NCI-H2029 (cell line): Measurements from ENCODE around the gene SHC1.

Experiments used
- DNase-seq: peaks from one replicate; lab custom pipeline; 2025; lab: John Stamatoyannopoulos, UW

SHC1 gene

DNA sequence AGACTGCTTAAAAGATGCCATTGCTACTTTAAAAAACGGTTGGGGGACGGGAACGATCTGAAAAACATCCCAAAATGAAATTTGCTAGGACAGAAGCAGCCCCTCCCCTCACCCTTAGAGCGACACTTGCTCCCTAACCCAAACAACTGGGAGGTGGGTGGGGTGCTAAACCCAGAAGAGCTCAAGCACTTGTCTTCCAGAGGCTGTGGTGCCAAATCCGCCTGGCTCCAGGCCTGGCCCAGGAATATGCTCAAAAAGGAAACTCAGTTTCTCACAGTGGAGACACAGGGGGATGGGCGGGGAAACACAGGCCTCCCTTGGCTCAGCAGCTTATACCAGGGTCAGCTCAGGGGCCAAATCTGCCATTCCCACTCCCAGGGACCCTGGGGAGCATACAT, 14.0 kb downstream of the SHC1 start:
- DNase-seq, result no peak

DNA sequence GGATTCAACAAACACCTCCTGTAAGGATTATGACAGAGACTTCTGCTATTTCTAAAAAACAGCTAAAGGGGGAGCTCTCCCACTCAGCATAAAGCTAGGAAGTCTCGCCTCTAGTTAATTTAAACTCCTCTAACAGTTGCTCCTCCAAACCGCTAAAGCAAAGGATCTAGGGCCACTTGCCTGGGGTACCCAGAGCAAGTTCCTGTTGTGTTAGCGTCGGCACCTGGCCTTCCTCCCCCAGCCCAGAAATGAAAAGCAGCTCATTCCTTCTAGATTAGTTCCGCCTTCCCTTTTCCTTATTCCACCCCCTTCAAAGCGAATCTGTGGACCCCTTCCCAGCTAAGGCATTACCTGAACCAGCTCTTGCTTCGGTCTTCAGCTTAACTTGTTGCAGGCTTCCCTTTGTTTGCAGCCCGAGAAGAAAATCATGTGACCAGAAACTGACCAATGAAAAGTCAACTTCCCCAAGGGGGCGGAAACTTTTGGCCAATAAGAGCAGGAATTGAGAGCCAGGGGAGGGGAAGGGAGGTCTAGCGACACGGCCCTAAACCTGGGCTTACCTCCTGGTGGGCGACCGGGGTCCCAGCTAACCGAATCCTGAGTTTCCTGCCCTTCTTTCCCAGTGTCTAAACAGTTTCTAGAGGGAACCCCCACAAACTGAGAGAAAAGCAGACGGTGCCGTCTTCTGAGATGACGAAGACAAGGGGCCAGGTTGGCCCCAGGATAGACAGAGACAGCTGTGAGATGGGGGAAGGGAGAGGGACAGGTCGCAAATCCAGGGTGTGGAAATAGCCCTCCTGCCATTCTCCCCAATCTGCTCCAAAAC, 14.6 kb downstream of the SHC1 start, which contains the start of gene PBXIP1:
PBXIP1 (minus strand) TSS at position 382 of the 826 bp plus-strand sequence. CDS start 2,378 bp downstream, outside the sequence.
- peak; percentile 60 for DNase-seq

DNA sequence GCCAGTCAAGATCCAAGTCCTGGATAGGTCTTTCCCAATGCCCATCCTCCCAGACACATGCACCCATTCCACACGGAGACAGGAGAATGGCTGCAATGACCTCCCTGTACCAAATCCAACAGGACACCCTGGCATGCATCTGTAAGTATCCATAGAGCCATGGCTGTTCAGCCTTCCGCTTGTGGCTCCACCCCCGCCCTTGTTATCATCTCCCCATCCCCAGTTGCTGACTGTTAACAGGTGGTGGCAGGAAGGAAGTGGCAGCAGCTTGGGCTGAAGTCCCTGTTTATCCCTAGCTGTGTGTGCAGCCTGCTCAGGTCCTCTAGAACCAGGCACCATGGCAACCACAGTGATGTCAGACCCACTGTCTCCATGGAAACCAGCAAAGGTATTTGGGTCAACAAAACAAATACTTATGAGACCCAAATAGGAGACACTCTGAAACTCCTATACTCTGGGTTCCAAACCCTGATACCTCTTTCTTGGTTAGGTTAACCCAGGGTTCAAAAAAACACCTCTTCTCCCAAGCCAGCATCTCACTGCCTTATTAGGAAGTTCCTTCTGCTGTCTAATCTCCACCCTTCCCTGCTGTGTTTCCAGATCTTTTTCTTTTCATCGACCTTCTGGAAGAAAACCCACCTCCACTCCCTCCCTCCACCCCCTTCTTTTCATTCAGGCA, 15.4 kb downstream of the SHC1 start:
- peak; percentile 82 for DNase-seq

- DNase-seq, result no peak
Observed at GRCh38 chr1:154954541-154954940, 16.0 kb downstream of the SHC1 start.

DNA sequence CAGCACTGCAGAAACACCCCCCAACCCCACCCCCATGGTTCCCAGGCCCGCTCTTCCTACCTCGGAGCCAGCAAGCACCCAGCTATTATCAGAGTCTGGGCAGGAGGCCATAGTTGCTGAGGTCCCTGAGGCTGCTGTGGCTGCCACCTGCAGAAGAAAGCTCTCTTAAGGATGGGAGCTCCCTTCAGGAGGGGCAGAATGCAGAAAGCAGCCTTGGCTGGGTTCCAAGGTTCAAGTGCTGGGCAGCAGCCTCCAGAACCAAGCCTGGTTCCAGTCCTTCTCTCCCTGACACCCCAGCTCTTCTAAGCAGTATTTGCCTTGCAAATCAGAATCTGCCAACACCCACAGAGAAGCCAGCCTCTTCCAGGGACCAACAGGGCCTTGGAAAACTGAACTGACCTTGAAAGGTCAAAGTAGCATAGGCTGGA, 16.9 kb downstream of the SHC1 start:
- DNase-seq, result no peak

DNA sequence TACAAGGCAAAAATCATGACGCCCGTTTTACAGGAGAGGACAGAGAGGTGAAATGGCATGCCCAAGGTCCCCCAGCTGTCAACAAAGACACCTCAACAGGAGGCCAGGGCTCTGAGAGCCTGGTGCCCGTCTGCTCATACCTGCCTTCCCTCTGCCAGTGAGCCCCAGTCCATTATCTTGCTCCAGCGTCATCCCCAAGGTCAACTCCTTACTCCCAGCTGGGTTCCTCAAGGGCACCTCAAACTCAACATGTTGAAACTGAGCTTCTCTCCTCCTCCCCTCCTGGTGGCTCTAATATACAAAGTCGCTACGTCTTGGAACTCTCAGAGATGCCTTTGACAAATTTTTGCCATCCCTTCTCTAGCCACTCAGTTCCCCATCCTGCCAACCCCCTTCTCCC, 17.9 kb downstream of the SHC1 start:
- DNase-seq, result no peak

- no peak for DNase-seq
Observed at GRCh38 chr1:154951901-154952657, 18.5 kb downstream of the SHC1 start.

DNA sequence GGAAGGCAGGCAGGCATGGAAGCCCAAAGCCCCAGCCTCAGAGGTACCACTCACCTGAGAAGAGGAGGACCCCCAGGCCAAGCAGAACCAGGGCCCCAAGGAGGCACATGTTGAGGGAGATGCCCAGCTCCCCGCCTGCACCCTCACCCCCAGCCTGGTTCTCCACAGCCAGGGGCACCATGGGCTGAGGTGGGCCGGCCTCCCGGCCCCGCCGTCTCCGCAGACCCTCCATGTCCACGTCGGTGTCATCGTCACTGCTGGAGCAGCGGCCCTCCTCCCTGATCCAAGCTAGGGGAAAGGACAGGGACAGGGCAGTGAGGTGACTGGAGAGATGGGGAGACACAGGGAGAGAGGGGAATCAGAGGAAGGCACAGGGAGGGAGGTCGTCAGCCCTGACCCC, 22.5 kb downstream of the SHC1 start:
- no peak for DNase-seq

DNA sequence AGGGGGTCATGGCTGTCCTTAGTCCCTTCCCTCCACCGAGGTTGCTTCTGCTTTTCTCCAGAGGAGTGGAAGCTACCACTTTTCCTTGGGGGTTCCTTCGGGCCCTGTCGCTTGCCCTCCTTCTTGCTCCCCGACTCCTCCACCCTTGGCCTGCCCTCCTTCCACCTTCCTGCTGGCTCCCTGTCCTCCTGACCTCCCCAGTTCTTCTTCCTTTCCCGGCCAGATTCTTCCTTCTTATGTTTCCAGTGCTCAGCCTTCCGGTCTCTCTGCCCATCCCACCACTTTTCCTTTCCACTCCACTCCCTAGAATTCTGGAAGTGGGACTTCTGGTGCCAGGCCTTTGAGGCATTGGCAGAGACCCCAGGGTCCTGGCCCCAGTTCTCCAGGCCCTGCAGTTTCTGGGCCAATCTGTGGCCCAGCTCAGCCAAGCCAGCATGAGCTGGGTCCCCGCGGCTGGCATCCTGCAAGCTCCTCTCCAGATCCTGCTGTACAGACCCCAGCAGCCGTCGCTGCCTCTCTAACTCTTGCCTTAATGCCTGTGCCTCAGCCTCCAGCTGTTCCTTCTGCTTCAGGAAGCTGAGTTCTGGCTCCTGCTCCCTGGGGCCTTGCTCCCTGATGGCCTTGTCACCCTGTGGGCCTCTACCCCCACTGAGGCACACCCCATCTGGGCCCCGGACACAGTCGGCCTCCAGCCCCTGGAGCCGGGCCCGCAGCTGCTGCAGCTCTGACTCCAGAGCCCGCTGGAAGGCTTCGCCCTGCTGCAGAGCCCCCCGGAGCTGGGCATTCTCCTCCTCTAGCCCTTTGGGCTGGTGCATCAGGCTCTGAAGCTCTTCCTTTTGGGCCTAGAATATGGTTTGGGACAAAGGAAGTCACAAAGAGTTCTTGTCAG, 24.3 kb downstream of the SHC1 start:
- no peak for DNase-seq

DNA sequence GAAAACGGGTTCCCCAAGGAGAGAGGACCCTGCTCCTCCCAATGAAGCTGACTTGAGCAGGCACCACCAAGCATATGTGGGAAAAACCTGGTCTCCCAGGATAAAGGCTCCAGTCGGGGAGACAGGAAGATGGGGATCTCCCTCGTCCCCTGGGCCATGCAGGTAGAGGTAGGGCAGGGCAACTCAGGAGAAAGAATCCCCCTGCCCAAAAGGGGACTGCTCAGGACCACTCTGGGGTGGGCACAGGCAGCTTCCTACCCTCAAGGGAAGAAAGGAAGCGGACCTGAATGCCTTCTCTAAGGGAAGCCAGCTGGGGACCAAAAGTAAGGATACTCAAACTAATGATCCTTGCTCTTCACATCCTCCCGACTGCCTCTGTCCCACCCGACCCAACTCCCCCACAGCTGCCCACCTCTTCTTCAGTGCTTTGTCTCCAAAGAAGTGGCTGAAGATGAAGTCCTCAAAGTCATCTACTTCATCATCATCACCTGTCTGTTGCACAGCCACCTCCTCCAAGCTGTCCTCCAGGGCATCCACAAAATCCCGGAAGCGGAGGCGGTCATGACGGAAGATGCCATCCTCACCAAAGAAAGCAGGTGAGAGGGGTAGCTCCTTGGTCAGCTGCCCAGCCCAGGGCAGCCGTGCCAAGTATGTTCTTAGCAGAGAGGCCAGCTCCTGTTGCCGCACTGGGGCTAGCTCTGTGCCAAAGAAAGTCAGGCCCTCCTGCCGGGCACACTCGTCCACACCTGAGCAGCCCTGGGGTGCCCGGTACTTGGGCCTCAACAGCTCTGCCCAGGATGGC, 25.2 kb downstream of the SHC1 start:
- no peak for DNase-seq

DNA sequence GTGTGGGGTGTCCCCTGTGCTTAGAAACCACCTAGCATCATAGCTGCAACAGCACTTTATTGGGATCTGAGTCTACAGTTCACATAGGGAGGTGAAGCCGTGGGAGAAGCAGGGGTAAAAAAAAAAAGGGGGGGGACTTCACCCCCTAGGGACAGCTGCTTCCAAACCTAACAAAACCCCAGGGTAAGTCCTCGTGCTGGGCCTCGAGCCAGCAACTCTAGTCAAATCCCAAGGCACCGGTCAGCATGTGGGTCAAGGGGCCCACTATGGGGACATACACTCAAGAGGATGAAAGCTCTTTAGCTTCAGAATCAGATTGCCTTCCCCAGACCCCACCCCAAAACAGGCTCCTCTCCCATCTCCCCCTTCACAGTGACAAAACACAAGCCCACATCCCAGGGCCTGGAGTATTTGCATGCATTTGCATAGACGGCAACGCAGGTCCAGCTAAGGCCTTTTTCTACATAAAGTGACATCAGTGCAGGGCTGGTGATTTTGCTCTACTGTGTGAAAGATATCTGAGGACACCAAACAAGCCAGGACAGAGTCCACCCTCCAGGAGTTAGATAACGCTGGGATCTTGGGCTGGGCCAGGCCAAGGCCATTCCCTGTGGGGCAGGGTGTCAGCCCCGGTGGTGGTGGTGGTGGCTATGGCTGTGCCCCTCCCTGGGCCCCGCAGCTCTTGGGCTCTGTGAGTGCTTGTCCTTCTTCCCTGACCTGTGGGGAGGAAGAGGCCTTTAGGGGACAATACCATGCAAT, 26.0 kb downstream of the SHC1 start:
- DNase-seq, result no peak

DNA sequence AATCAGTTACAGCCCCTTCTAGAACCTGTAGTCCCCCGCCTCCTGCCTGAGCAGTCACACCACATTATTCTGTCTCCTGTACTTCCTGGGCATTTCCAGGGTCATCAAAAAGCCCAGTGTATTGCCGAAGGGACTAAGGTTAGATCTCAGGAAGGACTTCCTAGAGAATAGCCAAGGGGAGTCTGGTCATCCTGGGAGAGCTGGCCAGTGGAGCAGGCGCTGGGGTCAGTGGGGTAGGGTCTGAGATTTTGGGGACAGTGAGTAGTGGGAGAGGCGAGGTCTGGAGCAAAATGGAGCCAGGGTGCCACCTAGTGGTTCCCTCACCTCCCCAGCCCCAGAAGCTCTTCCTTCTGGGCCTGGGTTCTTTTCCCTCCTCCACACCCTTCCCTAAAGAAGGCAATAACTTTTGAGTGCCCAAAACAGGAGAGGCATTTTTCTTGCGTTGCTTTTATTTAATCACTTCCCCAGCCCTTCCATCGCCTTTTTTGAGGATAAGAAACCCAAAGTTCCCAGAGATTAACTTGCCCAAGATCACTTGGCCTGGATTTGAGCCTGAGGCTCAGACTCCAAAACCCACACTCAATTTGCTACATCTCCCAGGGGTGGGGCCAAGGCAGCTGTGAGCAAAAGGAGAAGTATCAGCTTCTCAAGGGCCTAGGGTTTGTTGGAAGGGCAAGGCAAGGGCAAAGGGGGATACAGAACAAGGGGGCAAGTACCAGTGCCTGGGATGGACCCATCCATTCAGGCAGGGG, 26.7 kb downstream of the SHC1 start:
- DNase-seq, result no peak

DNA sequence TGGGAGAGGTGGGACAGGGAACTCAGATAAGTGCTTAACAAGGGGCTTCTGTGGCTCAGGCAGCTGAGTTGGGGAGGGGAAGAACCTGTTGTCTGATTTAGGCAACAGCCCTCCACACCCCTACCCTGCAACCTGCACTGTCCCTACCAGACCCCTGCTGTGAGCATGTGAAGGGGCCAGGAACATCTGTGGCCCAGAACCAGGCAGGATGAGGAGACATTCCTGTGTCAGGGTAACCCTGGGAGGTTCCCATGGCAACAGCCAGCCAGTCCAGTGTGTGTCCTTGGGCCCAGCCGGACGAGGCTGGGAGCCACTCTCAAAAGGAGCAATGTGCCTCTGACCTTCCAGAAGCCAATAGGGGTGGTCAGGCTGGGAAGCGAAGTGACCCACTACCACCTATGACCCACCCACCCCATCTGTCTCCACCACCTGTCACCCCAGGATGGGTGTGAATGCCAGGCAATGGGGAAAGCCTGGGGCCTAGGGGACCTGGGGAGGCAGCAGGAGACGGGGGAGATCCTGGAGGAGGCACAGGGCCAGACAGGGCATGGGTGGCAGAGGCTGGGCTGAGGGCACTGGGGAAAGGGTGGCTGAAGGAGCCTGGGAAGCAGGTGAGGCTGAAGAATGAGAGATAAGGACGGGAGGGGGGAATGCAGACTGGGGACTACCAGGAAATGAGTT, 29.1 kb downstream of the SHC1 start:
- no peak for DNase-seq

DNA sequence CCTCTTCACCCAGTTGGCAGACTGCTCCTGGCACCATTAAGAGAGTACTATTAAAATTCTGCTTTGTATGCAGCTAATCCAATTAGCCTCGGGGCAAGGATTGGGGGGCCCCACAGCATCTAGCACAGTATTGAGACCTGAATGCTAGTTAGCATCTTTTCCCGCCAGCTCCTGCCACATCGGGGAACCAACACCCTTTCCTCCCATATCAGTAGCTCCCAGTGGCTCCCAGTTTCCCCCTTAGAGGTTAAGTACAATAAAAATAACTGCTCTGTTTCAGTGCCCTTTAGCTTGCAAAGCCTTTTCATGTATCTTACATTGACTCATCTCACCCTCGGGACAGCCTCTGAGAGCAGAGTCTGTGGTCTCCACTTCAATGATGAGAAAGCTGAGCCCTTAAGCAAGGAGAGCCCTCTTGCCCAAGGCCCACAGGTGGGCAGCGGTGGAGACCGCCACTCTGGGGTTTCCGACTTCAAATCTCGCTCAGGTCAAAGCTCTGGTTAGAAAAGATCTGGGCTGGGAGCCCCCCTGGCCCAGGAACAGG, 29.8 kb downstream of the SHC1 start:
- no peak for DNase-seq

DNA sequence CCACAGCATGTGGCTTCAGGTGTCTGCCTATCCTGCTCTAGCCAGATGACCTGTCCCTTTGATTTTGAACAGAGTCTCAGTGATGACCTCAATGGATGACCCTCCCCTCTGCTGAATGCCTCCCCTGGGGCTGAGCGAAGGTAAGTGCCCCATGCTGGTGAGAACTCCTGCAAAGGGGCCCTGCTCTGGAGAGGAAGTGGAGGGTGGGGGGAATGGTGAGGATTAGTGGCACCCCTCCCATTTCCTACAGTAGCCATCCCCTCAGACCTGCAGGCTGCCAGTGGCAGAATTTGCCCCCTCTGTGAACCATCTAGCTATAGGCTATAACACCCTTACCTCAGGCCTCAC, 30.4 kb downstream of the SHC1 start:
- DNase-seq, result no peak

- no peak for DNase-seq
Observed at GRCh38 chr1:154938604-154939399, 31.7 kb downstream of the SHC1 start.

- DNase-seq, result no peak
Observed at GRCh38 chr1:154937988-154938386, 32.6 kb downstream of the SHC1 start.
